RWPE2 (cell line): ENCODE data around the gene STUB1.
A peak's percentile ranks its signal among the peaks of the same experiment; 100 is the strongest.

Experiments used
- ATAC-seq: fragments of 200-7000 bp; cut with Tn5 transposase; 3 replicates; pipeline ENCODE4 v1.9.1; 2021; ENCODE audit warnings: low read depth
- DNase-seq: peaks from one replicate; pipeline ENCODE4 v3.0.0-alpha.2; 2020; ENCODE audit warnings: low spot score
- H3K27ac ChIP-seq: fragments of 450-650 bp; 2 replicates; pipeline ENCODE4 v1.5.1; 2017; ENCODE audit warnings: mild to moderate bottlenecking; ENCODE audit not compliant: poor library complexity, severe bottlenecking
- H3K27me3 ChIP-seq: fragments of 250-450 bp; sonication (Bioruptor Pico); 2 replicates; pipeline ENCODE4 v1.5.1; 2021; ENCODE audit warnings: mild to moderate bottlenecking, moderate library complexity; ENCODE audit not compliant: insufficient read depth, poor library complexity, severe bottlenecking
- H3K36me3 ChIP-seq: fragments of 250-450 bp; sonication (Bioruptor Pico); 2 replicates; pipeline ENCODE4 v1.5.1; 2020; ENCODE audit warnings: low read depth, mild to moderate bottlenecking, moderate library complexity
- H3K4me1 ChIP-seq: fragments of 250-450 bp; sonication (Bioruptor Pico); 2 replicates; pipeline ENCODE4 v1.5.1; 2021; ENCODE audit warnings: mild to moderate bottlenecking, moderate library complexity; ENCODE audit not compliant: insufficient read depth, poor library complexity, severe bottlenecking
- H3K4me3 ChIP-seq: fragments of 250-450 bp; sonication (Bioruptor Pico); 2 replicates; pipeline ENCODE4 v1.5.1; 2021; ENCODE audit warnings: mild to moderate bottlenecking, moderate library complexity; ENCODE audit not compliant: severe bottlenecking
- H3K9me3 ChIP-seq: fragments of 250-450 bp; sonication (Bioruptor Pico); 2 replicates; pipeline ENCODE4 v1.5.1; 2021; ENCODE audit warnings: mild to moderate bottlenecking, moderate library complexity; ENCODE audit not compliant: severe bottlenecking
- CTCF ChIP-seq: fragments of 450-650 bp; IDR thresholded peaks from one replicate; pipeline ENCODE4 v1.5.1; 2017; ENCODE audit warnings: mild to moderate bottlenecking, moderate library complexity; ENCODE audit not compliant: poor library complexity, severe bottlenecking

The STUB1 gene

GRCh38 chr16:719815-720446 lies 39.7 kb downstream of the STUB1 start:
- Histone ChIP-seq H3K4me3 (peak overlapping the region; percentile 73), H3K9me3 (no peaks in the 10 kb centered on the region), H3K36me3 (peaks cover 7% of the 10 kb centered on the region; the same call in 1 of the 2 replicates), H3K27ac (peak overlapping the region; percentile 85), H3K27me3 (no peaks in the 10 kb centered on the region), H3K4me1 (peaks cover 3% of the 10 kb centered on the region)
- no peak for DNase-seq
- TF ChIP-seq CTCF: peak; percentile 15
- ATAC-seq: peak; percentile 23

GRCh38 chr16:720447-720989 lies 40.3 kb downstream of the STUB1 start:
- Histone ChIP-seq H3K9me3 (no peaks in the 10 kb centered on the region), H3K4me1 (peaks cover 3% of the 10 kb centered on the region), H3K36me3 (peaks cover 7% of the 10 kb centered on the region; the same call in 1 of the 2 replicates), H3K4me3 (peak overlapping the region; percentile 73), H3K27me3 (no peaks in the 10 kb centered on the region), H3K27ac (peak overlapping the region; percentile 85)
- TF ChIP-seq CTCF: peak; percentile 15
- DNase-seq (no peak), ATAC-seq (peak; percentile 20)

- Histone ChIP-seq H3K4me1 (peaks cover 3% of the 10 kb centered on the region), H3K4me3 (peak within 1 kb of the TSS; percentile 73), H3K36me3 (peaks cover 7% of the 10 kb centered on the region; the same call in 1 of the 2 replicates), H3K27ac (peak within 1 kb of the TSS; percentile 85), H3K27me3 (no peaks in the 10 kb centered on the region), H3K9me3 (no peaks in the 10 kb centered on the region)
- DNase-seq: peak; percentile 91
- peak; percentile 5 for TF ChIP-seq CTCF
- ATAC-seq: peak; percentile 62
These were observed 41.0 kb downstream of the STUB1 start, which contains the start of gene ANTKMT for GRCh38 chr16:720990-721764. ANTKMT (plus strand) TSS chr16:721146; CDS start chr16:721275, 129 bp downstream.

GRCh38 chr16:721765-722540 lies 41.7 kb downstream of the STUB1 start:
- Histone ChIP-seq H3K27me3 (no peaks in the 10 kb centered on the region), H3K4me1 (peaks cover 3% of the 10 kb centered on the region), H3K4me3 (peak overlapping the region; percentile 73), H3K36me3 (peaks cover under 1% of the 10 kb centered on the region; the same call in 1 of the 2 replicates), H3K9me3 (no peaks in the 10 kb centered on the region), H3K27ac (peak overlapping the region; percentile 85)
- ATAC-seq (no peak), DNase-seq (no peak)
- no peak for TF ChIP-seq CTCF
